Measurements from ENCODE around the gene CDK5. TPM values are rescaled to one million over a fixed set of nuclear protein-coding genes. Genes with fewer than 3 reads are reported as not detected.

CDK5 gene
- total and polyA plus RNA-seq, 9 of the 15 experiments (the other 6 are each of a cell fraction or from before 2014, with no cell fraction given): 3.2 to 38.0 (median 27.5) TPM

- TF ChIP-seq, protein P1, sequence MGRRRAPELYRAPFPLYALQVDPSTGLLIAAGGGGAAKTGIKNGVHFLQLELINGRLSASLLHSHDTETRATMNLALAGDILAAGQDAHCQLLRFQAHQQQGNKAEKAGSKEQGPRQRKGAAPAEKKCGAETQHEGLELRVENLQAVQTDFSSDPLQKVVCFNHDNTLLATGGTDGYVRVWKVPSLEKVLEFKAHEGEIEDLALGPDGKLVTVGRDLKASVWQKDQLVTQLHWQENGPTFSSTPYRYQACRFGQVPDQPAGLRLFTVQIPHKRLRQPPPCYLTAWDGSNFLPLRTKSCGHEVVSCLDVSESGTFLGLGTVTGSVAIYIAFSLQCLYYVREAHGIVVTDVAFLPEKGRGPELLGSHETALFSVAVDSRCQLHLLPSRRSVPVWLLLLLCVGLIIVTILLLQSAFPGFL (CRISPR knock-in tag; IDR thresholded peaks at IDR 0.05): no peak
- 0 out of 2 replicates have a peak, but pooled peaks have one; percentile 12 for TF ChIP-seq KLF6 (CRISPR knock-in tag; IDR thresholded peaks at IDR 0.05; ENCODE audit: borderline replicate concordance)
- no peak for TF ChIP-seq TFAM (CRISPR knock-in tag; conservative IDR thresholded peaks at IDR 0.05)
- TF ChIP-seq SETDB1 (IDR thresholded peaks at IDR 0.05; ENCODE audit: low read length): no peak
- no peak for TF ChIP-seq MYC (IDR thresholded peaks at IDR 0.05; ENCODE audit: low read depth, low read length)
- TF ChIP-seq MYC (CRISPR knock-in tag; IDR thresholded peaks at IDR 0.05; ENCODE audit: borderline replicate concordance, low read depth): no peak
- no peak for TF ChIP-seq SMARCB1 (IDR thresholded peaks at IDR 0.05; ENCODE audit: insufficient read length, low read depth)
- TF ChIP-seq, protein P2, sequence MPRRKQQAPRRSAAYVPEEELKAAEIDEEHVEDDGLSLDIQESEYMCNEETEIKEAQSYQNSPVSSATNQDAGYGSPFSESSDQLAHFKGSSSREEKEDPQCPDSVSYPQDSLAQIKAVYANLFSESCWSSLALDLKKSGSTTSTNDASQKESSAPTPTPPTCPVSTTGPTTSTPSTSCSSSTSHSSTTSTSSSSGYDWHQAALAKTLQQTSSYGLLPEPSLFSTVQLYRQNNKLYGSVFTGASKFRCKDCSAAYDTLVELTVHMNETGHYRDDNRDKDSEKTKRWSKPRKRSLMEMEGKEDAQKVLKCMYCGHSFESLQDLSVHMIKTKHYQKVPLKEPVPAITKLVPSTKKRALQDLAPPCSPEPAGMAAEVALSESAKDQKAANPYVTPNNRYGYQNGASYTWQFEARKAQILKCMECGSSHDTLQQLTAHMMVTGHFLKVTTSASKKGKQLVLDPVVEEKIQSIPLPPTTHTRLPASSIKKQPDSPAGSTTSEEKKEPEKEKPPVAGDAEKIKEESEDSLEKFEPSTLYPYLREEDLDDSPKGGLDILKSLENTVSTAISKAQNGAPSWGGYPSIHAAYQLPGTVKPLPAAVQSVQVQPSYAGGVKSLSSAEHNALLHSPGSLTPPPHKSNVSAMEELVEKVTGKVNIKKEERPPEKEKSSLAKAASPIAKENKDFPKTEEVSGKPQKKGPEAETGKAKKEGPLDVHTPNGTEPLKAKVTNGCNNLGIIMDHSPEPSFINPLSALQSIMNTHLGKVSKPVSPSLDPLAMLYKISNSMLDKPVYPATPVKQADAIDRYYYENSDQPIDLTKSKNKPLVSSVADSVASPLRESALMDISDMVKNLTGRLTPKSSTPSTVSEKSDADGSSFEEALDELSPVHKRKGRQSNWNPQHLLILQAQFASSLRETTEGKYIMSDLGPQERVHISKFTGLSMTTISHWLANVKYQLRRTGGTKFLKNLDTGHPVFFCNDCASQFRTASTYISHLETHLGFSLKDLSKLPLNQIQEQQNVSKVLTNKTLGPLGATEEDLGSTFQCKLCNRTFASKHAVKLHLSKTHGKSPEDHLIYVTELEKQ (CRISPR knock-in tag; IDR thresholded peaks at IDR 0.05): no peak
- no peak for TF ChIP-seq ILK (tag; IDR thresholded peaks at IDR 0.05; ENCODE audit: borderline replicate concordance, low read depth)
- TF ChIP-seq COPS2 (conservative IDR thresholded peaks at IDR 0.05): no peak
- TF ChIP-seq ZBTB8A (IDR thresholded peaks at IDR 0.05; ENCODE audit: partially characterized antibody): no peak
- TF ChIP-seq ZNF316 (IDR thresholded peaks at IDR 0.05): peak; percentile 24; the same call in 1 of the 2 replicates
- TF ChIP-seq SMARCA5 (IDR thresholded peaks at IDR 0.05): no peak
- TF ChIP-seq, protein P3, sequence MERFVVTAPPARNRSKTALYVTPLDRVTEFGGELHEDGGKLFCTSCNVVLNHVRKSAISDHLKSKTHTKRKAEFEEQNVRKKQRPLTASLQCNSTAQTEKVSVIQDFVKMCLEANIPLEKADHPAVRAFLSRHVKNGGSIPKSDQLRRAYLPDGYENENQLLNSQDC (CRISPR knock-in tag; IDR thresholded peaks at IDR 0.05): no peak
- TF ChIP-seq RBM25 (IDR thresholded peaks at IDR 0.05; ENCODE audit: low read depth, low read length, severe bottlenecking): no peak
- no peak for TF ChIP-seq NONO (IDR thresholded peaks at IDR 0.05; ENCODE audit: low read depth in 2 of 2, low read length in 1 of 2)
- no peak for TF ChIP-seq ZNF699 (CRISPR knock-in tag; IDR thresholded peaks at IDR 0.05; ENCODE audit: insufficient replicate concordance)
- no peak for TF ChIP-seq TARDBP (IDR thresholded peaks at IDR 0.05)
- TF ChIP-seq ZNF507 (tag; conservative IDR thresholded peaks at IDR 0.05): no peak
- no peak for TF ChIP-seq ZKSCAN1 (IDR thresholded peaks at IDR 0.05; ENCODE audit: low read depth, low read length)
- TF ChIP-seq NELFE (IDR thresholded peaks at IDR 0.05; ENCODE audit: insufficient read depth, insufficient read length): no peak
- TF ChIP-seq NFIC (IDR thresholded peaks at IDR 0.05): peak; percentile 64
- no peak for TF ChIP-seq HDAC3 (IDR thresholded peaks at IDR 0.05; ENCODE audit: borderline replicate concordance, partially characterized antibody)
- TF ChIP-seq, protein P4, sequence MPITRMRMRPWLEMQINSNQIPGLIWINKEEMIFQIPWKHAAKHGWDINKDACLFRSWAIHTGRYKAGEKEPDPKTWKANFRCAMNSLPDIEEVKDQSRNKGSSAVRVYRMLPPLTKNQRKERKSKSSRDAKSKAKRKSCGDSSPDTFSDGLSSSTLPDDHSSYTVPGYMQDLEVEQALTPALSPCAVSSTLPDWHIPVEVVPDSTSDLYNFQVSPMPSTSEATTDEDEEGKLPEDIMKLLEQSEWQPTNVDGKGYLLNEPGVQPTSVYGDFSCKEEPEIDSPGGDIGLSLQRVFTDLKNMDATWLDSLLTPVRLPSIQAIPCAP (CRISPR knock-in tag; IDR thresholded peaks at IDR 0.05; ENCODE audit: borderline replicate concordance): no peak
- no peak for TF ChIP-seq CBX5 (IDR thresholded peaks at IDR 0.05; ENCODE audit: borderline replicate concordance, low read depth)
Observed at GRCh38 chr7:151008143-151008510, 49.6 kb downstream of the CDK5 start (continued).

Data from K562 (cell line).